GM19463 (cell line): Measurements from ENCODE around the gene ZAP70.
"Not testable (repeated sequence)": the region's sequence is repeated elsewhere in the genome, so short reads cannot be mapped to it uniquely, and the experiment has no call there.

Experiments used
- ATAC-seq: cut with Tn5 transposase; IDR thresholded peaks from one replicate; pipeline ENCODE4 v1.9.1; 2021; ENCODE audit warnings: mild to moderate bottlenecking, moderate library complexity; ENCODE audit not compliant: unreplicated experiment

The ZAP70 gene

DNA sequence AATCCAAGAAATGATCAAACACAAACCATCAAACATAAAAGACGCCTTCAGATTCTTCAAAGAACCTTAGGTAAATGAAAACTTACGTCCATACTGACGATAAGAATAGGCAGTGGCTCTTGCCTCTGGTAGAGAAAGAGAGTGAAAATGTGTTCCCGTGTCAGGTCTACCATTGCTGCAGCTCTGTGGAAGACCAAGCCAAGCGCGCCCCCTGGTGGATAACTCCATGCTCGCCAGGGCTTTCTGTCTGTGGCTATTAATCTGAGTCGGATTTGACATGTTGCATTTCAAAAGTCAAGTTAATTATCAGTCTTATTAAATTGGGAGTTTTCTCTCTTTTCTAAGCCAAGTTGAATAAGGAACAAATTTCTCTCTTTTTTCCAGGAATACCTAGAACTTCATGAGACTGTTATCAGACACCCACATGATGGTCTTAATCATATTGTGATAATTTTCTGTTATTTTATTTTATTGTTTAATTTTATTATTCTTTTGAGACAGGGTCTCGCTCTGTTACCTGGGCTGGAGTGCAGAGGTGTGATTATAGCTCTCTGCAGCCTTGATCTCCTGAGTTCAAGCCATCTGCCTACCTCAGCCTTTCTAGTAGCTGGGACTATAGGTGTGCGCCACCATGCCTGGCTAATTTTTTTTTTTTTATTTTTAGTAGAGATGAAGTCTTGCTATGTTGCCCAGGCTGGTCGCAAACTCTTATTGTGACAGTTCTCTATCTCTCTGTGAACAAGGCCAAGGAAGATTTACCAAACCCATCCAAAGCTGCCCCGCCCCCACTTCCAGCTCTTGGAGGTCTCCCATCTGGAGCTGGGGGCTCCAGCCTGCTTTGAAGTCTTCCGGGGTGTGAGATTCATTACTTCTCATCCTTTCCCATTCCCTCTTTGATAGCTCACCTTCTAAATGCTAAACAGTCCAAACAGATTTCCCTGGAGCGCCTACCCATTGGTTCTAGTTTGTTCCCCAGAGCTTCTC is 15.8 kb upstream of the ZAP70 start:
- peak; percentile 72 for ATAC-seq

GRCh38 chr2:97698530-97698929 is 14.8 kb upstream of the ZAP70 start:
- ATAC-seq = no peak

DNA sequence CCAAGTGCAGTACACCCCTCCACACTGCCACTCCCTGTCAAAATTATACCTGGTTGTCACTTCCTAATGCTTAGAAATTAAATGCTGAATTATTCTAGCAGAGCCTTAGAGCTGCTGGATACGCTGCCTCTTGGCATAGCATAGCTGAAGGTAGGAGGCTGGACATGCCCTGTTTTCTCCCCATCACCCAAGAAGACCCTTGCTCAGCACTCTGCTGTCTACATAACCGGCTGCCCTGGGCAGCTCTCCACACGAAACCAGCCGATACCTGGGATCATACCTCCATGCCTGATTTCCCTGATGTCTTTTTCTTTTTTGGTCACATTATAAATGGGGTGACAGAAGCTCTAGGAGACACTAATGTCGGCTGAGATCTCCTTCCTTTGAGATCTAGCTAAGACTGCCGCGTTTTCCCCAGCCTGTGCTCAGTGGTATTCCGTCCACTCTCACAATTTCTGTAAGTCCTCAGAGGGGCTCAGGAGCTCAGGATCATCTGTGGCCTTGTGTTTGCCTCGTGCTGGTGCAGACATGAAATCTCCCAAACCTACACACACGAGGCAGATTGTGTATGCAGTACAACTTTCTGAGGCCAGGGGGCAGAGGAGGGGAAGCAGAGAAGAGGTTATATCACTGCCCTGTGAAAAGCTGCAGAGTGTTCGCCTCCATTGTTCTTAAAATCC is 13.5 kb upstream of the ZAP70 start:
- ATAC-seq = no peak

GRCh38 chr2:97701186-97701585 is 12.2 kb upstream of the ZAP70 start:
- no peak for ATAC-seq

DNA sequence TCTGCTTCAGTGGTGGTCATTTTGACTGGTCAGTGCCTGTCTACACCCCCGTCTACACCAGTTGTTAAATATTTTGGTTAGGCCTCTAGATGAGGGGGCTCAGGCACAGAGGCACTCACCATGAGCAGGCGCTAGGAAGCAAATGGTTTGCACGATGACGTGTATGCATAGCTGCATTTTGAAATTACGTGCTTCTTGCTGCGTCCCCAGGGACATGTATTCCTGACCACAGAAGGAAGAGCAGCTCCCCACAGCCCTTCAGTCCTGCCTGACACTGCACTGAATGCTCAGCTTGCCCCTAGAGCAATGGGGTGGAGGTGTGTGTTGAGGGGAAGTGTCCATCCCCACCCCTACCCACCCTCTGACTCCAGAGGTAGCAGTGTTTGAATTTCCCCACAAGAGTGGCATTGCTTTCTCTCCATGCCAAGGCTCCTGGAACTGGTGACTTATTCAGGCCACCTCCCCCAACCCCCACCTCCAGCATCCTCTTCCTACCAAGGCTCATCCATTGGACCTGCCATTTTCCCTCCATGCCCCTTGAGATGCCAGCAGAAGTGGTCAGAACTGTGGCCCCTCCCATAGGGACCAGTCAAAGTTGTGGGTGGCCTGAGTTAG is 11.4 kb upstream of the ZAP70 start:
- ATAC-seq = no peak

DNA sequence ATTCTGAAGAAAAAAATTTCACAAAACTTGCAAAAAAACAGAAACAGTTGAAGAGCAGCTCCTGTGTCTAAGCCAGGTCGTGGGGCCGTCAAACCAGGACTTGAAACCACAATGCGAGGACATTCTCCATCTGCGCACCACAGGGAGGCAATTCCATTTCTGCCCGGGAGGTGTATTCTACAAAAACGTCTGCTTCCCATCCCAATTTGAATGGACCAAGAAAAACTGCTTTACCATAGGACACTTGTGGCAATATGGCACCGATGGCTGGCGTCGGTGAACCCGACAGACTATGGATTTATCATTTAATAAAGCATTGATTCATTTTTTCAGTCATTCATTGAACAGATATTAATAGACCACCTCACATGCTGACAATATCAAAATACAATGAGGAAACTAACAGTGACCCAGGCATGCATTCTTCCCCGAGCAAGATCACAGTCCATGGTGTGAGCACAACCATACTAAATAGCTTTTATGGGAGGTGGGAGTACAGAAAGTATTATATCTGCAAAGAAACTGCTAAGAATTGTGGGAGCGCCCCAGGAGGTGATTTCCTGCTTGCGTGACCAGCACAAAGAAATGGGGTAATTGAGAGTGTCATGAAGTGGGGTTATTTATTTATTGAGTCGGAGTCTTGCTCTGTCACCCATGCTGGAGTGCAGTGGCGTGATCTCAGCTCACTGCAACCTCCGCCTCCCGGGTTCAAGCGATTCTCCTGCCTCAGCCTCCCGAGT is 10.5 kb upstream of the ZAP70 start:
- no peak for ATAC-seq

DNA sequence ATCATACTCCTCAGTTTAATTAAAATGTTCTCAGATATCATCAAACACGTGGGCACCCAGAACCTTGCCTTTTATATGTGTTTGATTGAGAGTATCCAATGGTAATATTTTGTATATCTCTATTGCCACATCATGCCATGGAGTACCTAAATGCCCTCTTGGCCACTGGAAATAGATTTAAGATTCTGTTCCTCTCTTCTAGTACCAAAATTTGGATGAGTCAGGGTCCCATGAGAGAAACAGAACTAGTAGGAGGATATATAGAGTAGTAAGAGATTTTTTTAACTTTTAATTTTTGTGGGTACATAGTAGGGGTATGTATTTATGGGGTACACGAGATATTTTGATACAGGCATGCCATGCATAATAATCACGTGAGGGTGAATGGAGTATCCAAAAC is 9.6 kb upstream of the ZAP70 start:
- no peak for ATAC-seq

GRCh38 chr2:97704989-97705388 is 8.4 kb upstream of the ZAP70 start:
- ATAC-seq = no peak

GRCh38 chr2:97706112-97706511 is 7.3 kb upstream of the ZAP70 start:
- ATAC-seq = no peak

DNA sequence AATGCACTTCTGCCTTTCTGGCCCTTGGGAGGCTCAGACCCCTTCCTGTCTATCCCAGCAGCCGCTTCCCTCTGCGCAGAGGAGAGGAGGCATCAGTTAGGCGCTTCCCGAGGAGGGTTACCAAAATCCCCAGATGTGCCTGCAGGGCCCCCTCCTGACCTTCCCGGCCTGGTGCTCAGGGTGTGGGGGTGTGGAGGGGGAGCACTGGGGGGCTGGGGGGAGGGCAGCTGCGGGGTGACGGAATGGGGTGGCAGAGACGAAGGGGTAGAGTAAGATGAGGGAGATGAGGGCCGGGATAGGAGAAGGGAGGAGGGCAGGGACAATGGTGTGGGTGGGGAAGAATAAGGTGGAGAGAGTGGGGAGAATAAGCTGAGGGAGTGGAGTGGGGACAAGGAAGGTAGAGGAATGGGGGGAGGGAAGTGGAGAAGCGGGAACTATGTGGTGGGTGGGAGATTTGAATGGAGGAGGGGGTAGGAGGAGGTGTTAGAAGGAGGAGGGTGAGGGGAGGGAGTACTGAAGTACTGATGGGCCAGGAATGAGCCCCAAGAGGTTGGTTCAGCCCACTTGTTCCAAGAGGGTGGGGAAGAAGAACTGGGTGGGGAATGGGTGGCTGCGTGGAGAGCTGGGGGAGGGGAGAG is 6.5 kb upstream of the ZAP70 start:
- no peak for ATAC-seq

DNA sequence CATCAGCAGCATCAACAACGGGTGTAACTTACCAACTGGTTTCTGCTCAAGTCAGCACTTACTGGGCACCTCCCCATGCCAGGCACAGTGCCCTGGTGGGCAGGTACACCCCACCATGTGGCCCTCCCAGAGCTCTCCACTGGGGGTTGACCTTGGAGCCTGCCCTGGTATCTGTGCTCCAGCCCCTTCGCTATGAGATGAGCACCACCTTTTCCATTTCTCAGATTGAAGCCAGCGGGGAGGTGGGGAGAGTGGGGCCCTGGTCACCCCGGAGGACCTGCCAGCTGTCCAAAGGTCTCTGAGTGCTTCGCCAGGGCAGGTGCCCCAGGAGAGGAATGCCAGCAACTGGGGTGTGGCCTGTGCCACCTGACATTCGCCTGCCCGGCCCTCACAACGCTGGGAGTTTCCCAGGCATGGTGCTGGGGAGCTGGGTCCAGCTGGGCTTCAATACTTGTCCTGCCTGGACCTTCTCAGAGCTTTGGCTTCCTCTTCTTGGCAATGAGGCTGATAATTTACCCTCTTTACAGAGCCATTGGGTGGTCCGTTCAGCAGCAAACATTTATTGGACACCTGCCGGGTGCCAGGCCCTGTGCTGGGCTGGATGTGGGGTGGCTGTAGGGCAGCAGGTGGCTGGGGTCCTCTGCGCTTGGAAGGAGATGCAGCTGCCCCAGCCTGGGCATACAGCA is 5.9 kb upstream of the ZAP70 start:
- no peak for ATAC-seq

DNA sequence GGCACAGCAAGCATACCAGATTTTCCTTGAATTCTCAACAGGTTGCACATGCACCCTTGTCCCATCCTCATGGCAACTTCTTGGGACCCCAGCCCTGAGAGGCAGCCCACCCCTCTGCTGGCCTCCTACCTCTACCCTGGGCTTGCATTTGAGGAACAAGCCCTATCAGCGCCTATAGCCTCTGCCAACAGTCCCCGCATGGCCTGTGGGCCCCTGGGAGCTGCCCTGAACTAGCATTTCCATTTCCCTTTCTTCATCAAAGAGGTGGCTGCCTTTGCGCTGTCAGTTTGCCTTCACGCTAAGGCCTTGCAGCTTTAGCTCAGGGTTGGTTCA is 5.4 kb upstream of the ZAP70 start:
- no peak for ATAC-seq

- ATAC-seq = no peak
Observed at GRCh38 chr2:97708608-97709007, 4.8 kb upstream of the ZAP70 start.

GRCh38 chr2:97711394-97711711 is 2.0 kb upstream of the ZAP70 start:
- ATAC-seq = no peak

- ATAC-seq = not testable (repeated sequence)
Observed at GRCh38 chr2:97712175-97712574, 1.2 kb upstream of the ZAP70 start.

DNA sequence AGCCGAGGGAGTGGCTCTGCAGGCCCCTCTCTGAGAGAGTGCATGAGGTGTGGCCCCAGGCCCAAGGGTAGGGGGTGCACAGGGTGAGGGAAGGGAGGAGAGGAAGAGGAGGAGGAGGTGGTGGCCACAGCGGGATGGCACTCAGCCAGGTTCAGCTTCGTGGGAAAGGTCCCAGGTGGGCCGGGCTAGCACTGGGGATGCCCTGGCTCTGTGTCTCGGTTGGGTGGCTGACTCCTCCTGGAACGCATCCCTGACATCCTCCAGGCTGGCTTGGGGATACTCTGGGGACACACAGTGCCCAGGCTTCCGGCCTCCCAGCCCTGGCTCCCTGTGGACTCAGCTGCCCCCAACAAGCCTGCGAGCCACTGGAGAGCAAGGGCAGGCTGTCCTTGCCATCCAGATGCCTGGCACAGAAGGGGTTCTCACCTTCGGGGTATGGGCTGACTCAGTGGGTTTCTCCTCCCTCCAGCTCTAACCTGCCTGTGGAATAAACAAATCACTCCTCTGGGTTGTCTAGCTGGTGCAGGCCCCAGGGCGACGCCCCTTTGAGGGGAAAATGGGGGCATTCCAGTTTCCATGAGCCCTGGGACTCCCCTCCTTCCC is 582 bp upstream of the ZAP70 start:
- ATAC-seq = no peak

DNA sequence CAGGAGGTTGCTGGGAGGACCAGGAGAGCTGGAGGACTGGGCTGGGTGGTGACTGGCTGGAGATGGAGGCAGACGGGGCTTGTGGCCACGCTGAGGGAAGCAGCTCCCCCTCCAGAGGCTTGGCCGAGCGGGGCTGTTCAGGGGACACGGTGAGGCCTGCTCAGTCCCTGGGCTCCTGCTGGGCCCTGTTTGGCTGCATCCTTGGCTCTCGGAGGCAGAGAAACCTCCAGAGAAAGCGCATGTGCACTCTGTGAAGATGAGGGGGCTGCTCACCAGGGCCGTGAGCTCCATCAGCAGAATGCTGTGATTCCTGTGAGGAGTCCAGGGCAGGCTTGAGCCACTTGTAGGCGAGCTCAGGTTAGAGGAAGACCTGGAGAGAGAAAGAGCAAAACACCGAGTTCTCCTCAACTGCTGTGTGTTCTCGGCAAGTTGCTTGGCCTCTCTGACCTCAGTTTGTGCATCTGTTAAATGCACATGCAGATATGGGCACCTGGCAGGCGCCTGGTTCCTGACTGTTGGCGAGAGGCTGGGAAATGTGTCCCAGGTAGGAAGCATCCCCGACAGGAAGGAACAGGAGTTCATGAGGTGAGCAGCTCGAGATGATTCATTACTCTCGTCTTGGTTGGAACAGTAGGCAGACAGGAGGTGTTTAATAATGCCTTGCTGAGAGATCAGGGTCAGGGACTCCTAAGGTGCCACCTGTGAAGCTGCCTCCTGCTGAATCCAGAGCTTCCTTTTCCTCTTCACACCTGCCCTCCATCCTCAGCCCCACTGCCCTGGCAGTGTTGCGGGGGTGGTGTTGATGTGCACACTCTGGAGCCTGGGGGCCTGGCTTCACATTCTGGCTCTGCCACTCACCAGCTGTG is 941 bp downstream of the ZAP70 start:
- no peak for ATAC-seq

- ATAC-seq = no peak
Observed at GRCh38 chr2:97714950-97715652, 1.7 kb downstream of the ZAP70 start.
